Activated CD8-positive, alpha-beta memory T cell treated with anti-CD3 and anti-CD28 coated beads, Interleukin-2, amount 10 ng/mL, durations not matched to agents 7 days and 5 days (primary cell): ENCODE data around the gene DNAH9. TPM values are rescaled to one million over a fixed set of nuclear protein-coding genes. Genes with fewer than 3 reads are reported as not detected.
A peak's percentile ranks its signal among the peaks of the same experiment; 100 is the strongest.
"Not testable (repeated sequence)": the region's sequence is repeated elsewhere in the genome, so short reads cannot be mapped to it uniquely, and the experiment has no call there.

Experiments used
- ATAC-seq: fragments of 150-1000 bp; cut with Tn5 transposase; one replicate; pipeline ENCODE4 v1.10.0; 2021; ENCODE audit warnings: moderate library complexity
- CTCF ChIA-PET: fragments of 350-600 bp; sonication (Branson Sonifier 250); formaldehyde crosslinking; loops from one replicate; lab custom pipeline; 2021; ENCODE audit warnings: antibody characterized with exemption; lab: Charles Lee
- DNase-seq: peaks from one replicate; pipeline ENCODE4 v3.0.0-alpha.2; 2020
- H3K27ac Mint-ChIP-seq: one replicate; pipeline ENCODE4 v1.8.0; 2021; ENCODE audit warnings: mild to moderate bottlenecking, mixed read lengths
- H3K27me3 Mint-ChIP-seq: one replicate; pipeline ENCODE4 v1.8.0; 2021; ENCODE audit warnings: mixed read lengths
- H3K36me3 Mint-ChIP-seq: one replicate; pipeline ENCODE4 v1.8.0; 2021; ENCODE audit warnings: mild to moderate bottlenecking, mixed read lengths
- H3K4me1 Mint-ChIP-seq: one replicate; pipeline ENCODE4 v1.8.0; 2021; ENCODE audit warnings: mixed read lengths
- H3K4me3 Mint-ChIP-seq: one replicate; pipeline ENCODE4 v1.8.0; 2021; ENCODE audit warnings: mild to moderate bottlenecking, moderate library complexity, mixed read lengths
- H3K9me3 Mint-ChIP-seq: one replicate; pipeline ENCODE4 v1.8.0; 2022; ENCODE audit warnings: low read depth, mixed read lengths
- total RNA-seq, 2 experiments: library from RNA; stranded (reverse); gene quantifications; one replicate each; pipeline ENCODE4 v1.2.3, GENCODE V29; 2021

Gene DNAH9
- total RNA-seq, 2 experiments from 2014 or later, result not detected

- no peak overlapping the region for H3K27ac Mint-ChIP-seq
- H3K9me3 Mint-ChIP-seq, result no peaks in the 10 kb centered on the region
- H3K4me3 Mint-ChIP-seq, result no peak overlapping the region
- ATAC-seq (no peak), DNase-seq (no peak)
- no peaks in the 10 kb centered on the region for H3K36me3 Mint-ChIP-seq
- CTCF ChIA-PET, result no interaction called here
- no peaks in the 10 kb centered on the region for H3K4me1 Mint-ChIP-seq
- H3K27me3 Mint-ChIP-seq, result peaks cover 2% of the 10 kb centered on the region
Measured at GRCh38 chr17:11901931-11902330, 303.7 kb downstream of the DNAH9 start.

GRCh38 chr17:11908711-11909146 lies 310.5 kb downstream of the DNAH9 start:
- DNase-seq (no peak), ATAC-seq (no peak)
- H3K9me3 Mint-ChIP-seq, result peaks cover 5% of the 10 kb centered on the region
- no peak overlapping the region for H3K27ac Mint-ChIP-seq
- H3K36me3 Mint-ChIP-seq, result no peaks in the 10 kb centered on the region
- no peaks in the 10 kb centered on the region for H3K4me1 Mint-ChIP-seq
- no peaks in the 10 kb centered on the region for H3K27me3 Mint-ChIP-seq
- CTCF ChIA-PET, result no interaction called here
- H3K4me3 Mint-ChIP-seq, result no peak overlapping the region

GRCh38 chr17:11909348-11909747 lies 311.1 kb downstream of the DNAH9 start:
- CTCF ChIA-PET, result no interaction called here
- no peaks in the 10 kb centered on the region for H3K36me3 Mint-ChIP-seq
- no peak overlapping the region for H3K27ac Mint-ChIP-seq
- ATAC-seq (no peak), DNase-seq (no peak)
- H3K9me3 Mint-ChIP-seq, result peaks cover 5% of the 10 kb centered on the region
- H3K4me1 Mint-ChIP-seq, result no peaks in the 10 kb centered on the region
- H3K4me3 Mint-ChIP-seq, result no peak overlapping the region
- no peaks in the 10 kb centered on the region for H3K27me3 Mint-ChIP-seq

GRCh38 chr17:11916091-11916490 lies 317.8 kb downstream of the DNAH9 start:
- CTCF ChIA-PET, result interaction anchor here (0.6 kb wide), 1 partner anchor 1222 kb away, joined by 3 read pairs; no protein-coding TSS in a partner anchor
- ATAC-seq, result no peak
- H3K27ac Mint-ChIP-seq, result no peak overlapping the region
- H3K27me3 Mint-ChIP-seq, result no peaks in the 10 kb centered on the region
- no peak for DNase-seq
- H3K36me3 Mint-ChIP-seq, result no peaks in the 10 kb centered on the region
- peaks cover 4% of the 10 kb centered on the region for H3K9me3 Mint-ChIP-seq
- H3K4me3 Mint-ChIP-seq, result no peak overlapping the region
- H3K4me1 Mint-ChIP-seq, result no peaks in the 10 kb centered on the region

- Mint-ChIP-seq H3K27ac (no peak overlapping the region), H3K9me3 (peaks cover 2% of the 10 kb centered on the region), H3K4me1 (no peaks in the 10 kb centered on the region), H3K27me3 (no peaks in the 10 kb centered on the region), H3K36me3 (no peaks in the 10 kb centered on the region), H3K4me3 (no peak overlapping the region)
- ATAC-seq, result no peak
- CTCF ChIA-PET, result no interaction called here
- no peak for DNase-seq
Measured at GRCh38 chr17:11917415-11917814, 319.1 kb downstream of the DNAH9 start.

- Mint-ChIP-seq H3K4me1 (no peaks in the 10 kb centered on the region), H3K4me3 (no peak overlapping the region), H3K9me3 (peaks cover 2% of the 10 kb centered on the region), H3K36me3 (no peaks in the 10 kb centered on the region), H3K27ac (no peak overlapping the region), H3K27me3 (no peaks in the 10 kb centered on the region)
- ATAC-seq (no peak), DNase-seq (no peak)
- CTCF ChIA-PET, result no interaction called here
Measured at GRCh38 chr17:11921296-11921695, 323.0 kb downstream of the DNAH9 start.

GRCh38 chr17:11922638-11923037 lies 324.4 kb downstream of the DNAH9 start:
- Mint-ChIP-seq H3K9me3 (peaks cover 2% of the 10 kb centered on the region), H3K4me1 (no peaks in the 10 kb centered on the region), H3K36me3 (no peaks in the 10 kb centered on the region), H3K4me3 (no peak overlapping the region), H3K27me3 (no peaks in the 10 kb centered on the region), H3K27ac (no peak overlapping the region)
- CTCF ChIA-PET, result no interaction called here
- ATAC-seq (no peak), DNase-seq (no peak)

GRCh38 chr17:11924076-11924475 lies 325.8 kb downstream of the DNAH9 start:
- DNase-seq, result no peak
- CTCF ChIA-PET, result no interaction called here

GRCh38 chr17:11925262-11926021 lies 327.2 kb downstream of the DNAH9 start:
- ATAC-seq (no peak), DNase-seq (no peak)
- CTCF ChIA-PET, result no interaction called here
- H3K27me3 Mint-ChIP-seq, result no peaks in the 10 kb centered on the region
- H3K9me3 Mint-ChIP-seq, result no peaks in the 10 kb centered on the region
- no peaks in the 10 kb centered on the region for H3K36me3 Mint-ChIP-seq
- H3K4me3 Mint-ChIP-seq, result no peak overlapping the region
- H3K27ac Mint-ChIP-seq, result no peak overlapping the region
- no peaks in the 10 kb centered on the region for H3K4me1 Mint-ChIP-seq

More at GRCh38 chr17:11924076-11924475, 325.8 kb downstream of the DNAH9 start:
- ATAC-seq, result no peak
- H3K36me3 Mint-ChIP-seq, result no peaks in the 10 kb centered on the region
- no peak overlapping the region for H3K27ac Mint-ChIP-seq
- H3K9me3 Mint-ChIP-seq, result no peaks in the 10 kb centered on the region
- no peak overlapping the region for H3K4me3 Mint-ChIP-seq
- no peaks in the 10 kb centered on the region for H3K4me1 Mint-ChIP-seq
- no peaks in the 10 kb centered on the region for H3K27me3 Mint-ChIP-seq

- Mint-ChIP-seq H3K4me3 (no peak overlapping the region), H3K4me1 (no peaks in the 10 kb centered on the region), H3K9me3 (no peaks in the 10 kb centered on the region), H3K36me3 (no peaks in the 10 kb centered on the region), H3K27me3 (no peaks in the 10 kb centered on the region), H3K27ac (no peak overlapping the region)
- no peak for ATAC-seq
- CTCF ChIA-PET, result no interaction called here
- no peak for DNase-seq
Measured at GRCh38 chr17:11928436-11928835, 330.2 kb downstream of the DNAH9 start.

GRCh38 chr17:11932337-11932898 lies 334.1 kb downstream of the DNAH9 start:
- CTCF ChIA-PET, result no interaction called here
- no peaks in the 10 kb centered on the region for H3K9me3 Mint-ChIP-seq
- no peak overlapping the region for H3K4me3 Mint-ChIP-seq
- no peaks in the 10 kb centered on the region for H3K27me3 Mint-ChIP-seq
- H3K36me3 Mint-ChIP-seq, result no peaks in the 10 kb centered on the region
- DNase-seq (no peak), ATAC-seq (no peak)
- no peak overlapping the region for H3K27ac Mint-ChIP-seq
- no peaks in the 10 kb centered on the region for H3K4me1 Mint-ChIP-seq

GRCh38 chr17:11935734-11936406 lies 337.6 kb downstream of the DNAH9 start:
- ATAC-seq, result no peak
- Mint-ChIP-seq H3K36me3 (no peaks in the 10 kb centered on the region), H3K4me3 (no peak overlapping the region), H3K27me3 (no peaks in the 10 kb centered on the region), H3K27ac (no peak overlapping the region), H3K9me3 (no peaks in the 10 kb centered on the region), H3K4me1 (no peaks in the 10 kb centered on the region)
- DNase-seq, result peak; percentile 47
- CTCF ChIA-PET, result interaction anchor here (1.3 kb wide), 1 partner anchor 68 kb away, joined by 3 read pairs; no protein-coding TSS in a partner anchor

- CTCF ChIA-PET, result no interaction called here
- ATAC-seq, result no peak
- Mint-ChIP-seq H3K36me3 (no peaks in the 10 kb centered on the region), H3K27ac (no peak overlapping the region), H3K4me3 (no peak overlapping the region), H3K9me3 (no peaks in the 10 kb centered on the region), H3K4me1 (no peaks in the 10 kb centered on the region), H3K27me3 (no peaks in the 10 kb centered on the region)
- no peak for DNase-seq
Measured at GRCh38 chr17:11940904-11941303, 342.6 kb downstream of the DNAH9 start.

- H3K27me3 Mint-ChIP-seq, result not testable (repeated sequence)
Measured at GRCh38 chr17:11943086-11943485, 344.8 kb downstream of the DNAH9 start.

More at GRCh38 chr17:11943086-11943485, 344.8 kb downstream of the DNAH9 start:
- DNase-seq, H3K27ac Mint-ChIP-seq, H3K4me1 Mint-ChIP-seq, H3K4me3 Mint-ChIP-seq, H3K36me3 Mint-ChIP-seq, H3K9me3 Mint-ChIP-seq, CTCF ChIA-PET, ATAC-seq: not testable (repeated sequence)
